GM12892 (cell line): ENCODE measurements around the gene OR4F15.

Source experiments
- DNase-seq: peaks from one replicate; pipeline ENCODE4 v3.0.0; 2011; ENCODE audit not compliant: insufficient read length
- FAIRE-seq: peaks from 2 replicates; lab custom pipeline; 2011; peaks lifted over from hg19 to GRCh38; lab: Jason Lieb, UNC
- POLR2A ChIP-seq: IDR thresholded peaks from 2 replicates; pipeline ENCODE4 v1.6.1; 2011; ENCODE audit warnings: low read depth, low read length, control low read depth
- POLR2AphosphoS5 ChIP-seq: IDR thresholded peaks from 2 replicates; pipeline ENCODE4 v1.6.1; 2011; ENCODE audit warnings: low read depth, low read length, control low read depth
- TAF1 ChIP-seq: IDR thresholded peaks from 2 replicates; pipeline ENCODE4 v1.6.1; 2011; ENCODE audit warnings: low read depth, mild to moderate bottlenecking, control low read depth, low read length, borderline replicate concordance

The OR4F15 gene

DNA sequence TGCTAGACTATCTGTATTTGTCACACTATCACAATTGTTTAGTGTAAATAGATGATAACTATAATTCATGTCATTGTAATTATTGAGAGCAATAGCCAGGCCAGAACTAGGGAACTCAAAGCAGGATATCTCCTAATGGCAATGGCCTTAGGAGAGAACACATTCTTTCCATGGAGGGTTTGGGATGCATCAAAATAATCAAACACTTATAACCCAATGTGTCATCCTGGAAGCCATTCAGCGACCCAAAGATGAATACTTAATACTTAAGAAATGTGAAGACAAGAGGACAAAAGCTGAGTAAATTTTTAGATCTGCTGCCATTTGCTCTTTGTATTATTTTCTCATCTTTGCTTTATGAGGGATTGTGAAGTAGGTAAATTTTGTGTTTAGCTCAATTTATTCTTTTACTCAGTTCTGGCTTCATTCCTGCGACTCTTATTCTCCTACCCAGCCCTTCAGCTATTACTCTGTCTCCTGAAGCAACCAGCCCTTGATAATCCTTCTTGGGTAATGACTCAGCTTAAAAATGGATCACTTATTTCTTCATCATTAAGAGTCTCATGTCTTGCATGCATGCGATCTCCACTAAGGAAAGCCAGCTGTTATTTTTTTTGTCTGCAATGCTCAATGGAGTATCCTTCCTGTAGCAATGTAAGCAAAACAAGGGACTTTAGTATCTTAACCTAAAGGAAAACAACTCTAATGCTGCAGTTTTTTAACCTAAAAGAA lies 2.0 kb downstream of the OR4F15 start:
- no peak for FAIRE-seq
- TF ChIP-seq POLR2AphosphoS5: no peak
- TF ChIP-seq TAF1: no peak
- TF ChIP-seq POLR2A: no peak

DNA sequence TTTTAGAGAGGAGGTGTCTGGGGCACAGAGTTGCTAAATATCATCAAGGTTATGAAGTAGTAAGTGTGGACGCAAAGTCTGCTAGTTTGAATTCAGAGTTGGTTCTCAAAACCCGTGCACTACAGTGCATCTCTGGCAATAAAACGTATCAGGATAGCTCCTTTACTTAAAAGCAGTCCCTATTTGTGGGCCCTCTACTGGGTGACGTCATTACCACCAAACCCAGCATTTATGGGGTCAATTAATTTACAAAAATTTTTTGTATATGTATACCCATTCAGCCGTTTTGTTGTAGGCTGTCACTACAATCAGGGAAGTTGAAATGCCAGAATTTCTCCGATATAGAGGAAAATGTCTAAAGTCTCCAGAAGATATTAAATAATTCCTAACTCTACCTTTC lies 8.8 kb downstream of the OR4F15 start:
- FAIRE-seq: no peak
- no peak for DNase-seq
- TF ChIP-seq POLR2AphosphoS5: no peak
- no peak for TF ChIP-seq TAF1
- TF ChIP-seq POLR2A: no peak

More for the DNA sequence above, 2.0 kb downstream of the OR4F15 start:
- no peak for DNase-seq

DNA sequence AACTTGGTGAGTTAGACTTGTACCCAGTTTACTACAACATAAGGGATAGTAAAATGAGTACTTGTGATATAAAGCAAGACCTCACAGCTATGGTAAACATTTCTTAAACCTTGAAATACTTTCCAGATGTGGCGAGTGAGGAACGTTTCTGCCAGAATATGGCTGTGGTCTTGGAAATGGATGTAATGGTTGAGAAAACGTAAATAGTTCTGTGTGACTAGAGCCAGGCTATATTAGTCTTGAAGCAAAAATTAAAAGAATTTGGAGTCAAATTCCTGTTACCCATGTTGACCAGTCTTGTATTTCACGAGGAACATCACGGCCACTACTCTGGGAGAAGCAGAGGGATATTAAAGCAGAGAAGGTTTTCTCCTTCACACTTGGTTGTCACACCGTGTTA lies 15.3 kb downstream of the OR4F15 start:
- FAIRE-seq (no peak), DNase-seq (no peak)

DNA sequence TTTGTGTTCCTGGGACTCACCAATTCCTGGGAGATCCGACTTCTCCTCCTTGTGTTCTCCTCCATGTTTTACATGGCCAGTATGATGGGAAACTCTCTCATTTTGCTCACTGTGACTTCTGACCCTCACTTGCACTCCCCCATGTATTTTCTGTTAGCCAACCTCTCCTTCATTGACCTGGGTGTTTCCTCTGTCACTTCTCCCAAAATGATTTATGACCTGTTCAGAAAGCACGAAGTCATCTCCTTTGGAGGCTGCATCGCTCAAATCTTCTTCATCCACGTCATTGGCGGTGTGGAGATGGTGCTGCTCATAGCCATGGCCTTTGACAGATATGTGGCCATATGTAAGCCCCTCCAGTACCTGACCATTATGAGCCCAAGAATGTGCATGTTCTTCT lies 16.8 kb downstream of the OR4F15 start:
- TF ChIP-seq POLR2A: no peak
- no peak for TF ChIP-seq TAF1
- TF ChIP-seq POLR2AphosphoS5: no peak
- FAIRE-seq (no peak), DNase-seq (no peak)

More for the DNA sequence above, 15.3 kb downstream of the OR4F15 start:
- no peak for TF ChIP-seq TAF1
- TF ChIP-seq POLR2AphosphoS5: no peak
- TF ChIP-seq POLR2A: no peak

DNA sequence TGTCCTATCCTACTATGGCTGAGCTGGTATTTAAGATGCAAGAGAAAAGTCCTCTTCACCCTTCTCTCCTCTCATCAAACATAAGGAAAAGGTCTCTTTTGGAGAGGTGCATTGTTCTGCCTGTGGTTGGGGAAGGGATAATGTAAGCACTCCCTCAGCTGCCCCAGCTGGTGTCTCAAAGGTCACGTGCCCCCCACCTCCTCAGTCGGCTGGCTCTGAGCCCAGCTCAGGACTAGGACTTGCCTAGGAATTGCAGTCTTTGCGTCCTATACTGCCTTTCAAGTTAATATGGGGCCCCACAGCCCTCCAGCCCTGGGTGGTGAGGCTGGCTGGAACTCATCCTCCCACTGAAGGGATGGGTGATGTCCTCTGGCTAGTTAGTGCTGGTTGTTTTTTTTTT lies 29.7 kb downstream of the OR4F15 start:
- FAIRE-seq (no peak), DNase-seq (no peak)
- TF ChIP-seq POLR2A (no peak), TAF1 (no peak), POLR2AphosphoS5 (no peak)

DNA sequence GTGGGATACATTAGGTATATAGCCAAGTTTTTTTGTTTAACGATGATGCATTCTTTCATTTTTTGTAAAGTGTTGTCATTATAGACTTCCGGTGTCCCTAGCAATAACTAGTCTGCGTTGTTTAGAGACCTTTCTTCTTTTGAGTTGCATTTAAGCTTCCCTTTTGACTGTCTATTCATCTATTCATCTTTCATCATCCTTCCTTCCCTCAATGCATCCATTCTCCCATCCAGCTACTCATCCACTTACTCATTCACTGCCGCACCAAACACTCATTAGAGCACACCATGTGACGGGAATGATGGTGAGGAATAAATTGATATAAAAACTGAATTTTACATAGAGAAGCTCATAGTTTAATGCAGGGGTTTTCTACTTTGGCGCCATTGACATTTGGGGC lies 32.9 kb downstream of the OR4F15 start:
- no peak for FAIRE-seq
- no peak for DNase-seq
- TF ChIP-seq POLR2AphosphoS5: no peak
- no peak for TF ChIP-seq TAF1
- no peak for TF ChIP-seq POLR2A

DNA sequence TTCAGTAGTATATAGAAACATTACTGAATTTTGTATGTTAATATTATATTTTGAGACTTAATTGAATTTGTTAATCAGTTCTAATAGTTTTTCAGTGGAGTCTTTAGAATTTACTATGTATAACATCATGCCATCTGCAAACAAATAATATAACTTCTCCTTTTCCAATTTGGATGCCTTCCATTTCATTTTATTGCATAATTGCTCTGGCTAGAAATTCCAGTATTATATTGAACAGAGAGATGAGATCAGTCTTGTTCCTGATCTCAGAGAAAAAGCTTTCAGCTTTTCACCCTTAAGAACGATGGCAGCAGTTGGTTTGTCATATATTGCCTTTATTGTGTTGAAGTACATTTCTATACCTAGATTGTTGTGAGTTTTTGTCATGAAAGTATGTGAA lies 40.4 kb downstream of the OR4F15 start:
- no peak for FAIRE-seq
- DNase-seq: no peak
- TF ChIP-seq POLR2AphosphoS5 (no peak), TAF1 (no peak), POLR2A (no peak)
